GM11168 (cell line): ENCODE results near the gene RNLS.
"Not testable (repeated sequence)": the region's sequence is repeated elsewhere in the genome, so short reads cannot be mapped to it uniquely, and the experiment has no call there.

Experiments
- in situ Hi-C: fragments of 300-500 bp; cut with MboI; formaldehyde crosslinking; loops from one replicate; pipeline ENCODE4 v1.12.0; 2022; ENCODE audit warnings: low sequenced_read_pairs; ENCODE audit not compliant: unreplicated experiment

The RNLS gene

DNA sequence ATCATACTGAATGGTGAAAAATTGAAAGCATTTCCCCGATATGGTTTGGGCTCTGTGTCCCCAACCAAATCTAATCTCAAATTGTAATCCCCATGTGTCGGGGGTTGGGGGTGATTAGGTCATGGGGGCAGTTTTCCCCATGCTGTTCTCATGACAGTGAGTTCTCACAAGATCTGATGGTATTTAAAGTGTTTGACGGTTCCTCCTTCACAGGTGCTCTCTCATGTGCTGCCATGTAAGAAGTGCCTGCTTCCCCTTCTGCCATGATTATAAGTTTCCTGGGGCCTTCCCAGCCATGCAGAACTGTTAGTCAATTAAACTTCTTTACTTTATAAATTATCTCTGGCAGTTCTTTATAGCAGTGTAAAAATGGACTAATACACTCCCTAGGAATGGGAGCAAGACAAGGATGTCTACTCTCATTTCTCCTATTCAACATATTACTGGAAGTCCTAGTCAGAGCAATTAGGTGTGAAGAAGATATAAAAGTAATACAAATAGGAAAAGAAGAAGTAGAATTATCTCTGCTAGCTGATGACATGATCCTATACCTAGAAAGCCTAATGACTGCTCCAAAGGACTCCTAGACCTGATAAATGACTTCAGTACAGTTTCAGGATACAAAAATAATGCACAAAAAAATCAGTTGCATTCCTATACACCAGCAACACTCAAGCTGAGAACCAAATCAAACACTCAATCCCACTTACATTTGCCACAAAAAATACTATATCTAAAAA is 260.6 kb downstream of the RNLS start:
- in situ Hi-C loops = no loop called here

GRCh38 chr10:88319960-88320517 is 263.1 kb downstream of the RNLS start:
- in situ Hi-C loops = no loop called here

DNA sequence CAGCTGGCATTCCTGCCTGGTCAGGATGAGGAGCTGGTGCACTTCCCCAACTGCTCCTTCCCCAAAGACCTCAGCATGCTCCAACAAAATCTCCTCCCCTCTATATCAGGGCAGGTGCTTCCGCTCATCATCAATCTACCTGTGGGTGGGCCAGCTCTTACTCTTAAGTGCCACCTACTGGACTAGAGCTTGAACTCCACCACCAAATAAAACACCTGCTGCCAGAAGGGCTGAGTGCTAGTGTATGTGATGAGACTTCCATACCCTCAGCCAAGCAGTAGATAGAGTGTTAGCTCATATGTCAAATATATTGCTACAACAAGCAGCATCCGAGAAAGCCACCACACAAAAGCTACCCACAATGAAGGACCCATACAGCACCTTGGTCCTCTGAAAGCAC is 264.3 kb downstream of the RNLS start:
- in situ Hi-C loops = no loop called here

- in situ Hi-C loops = no loop called here
Measured at GRCh38 chr10:88317099-88317498, 266.0 kb downstream of the RNLS start.

DNA sequence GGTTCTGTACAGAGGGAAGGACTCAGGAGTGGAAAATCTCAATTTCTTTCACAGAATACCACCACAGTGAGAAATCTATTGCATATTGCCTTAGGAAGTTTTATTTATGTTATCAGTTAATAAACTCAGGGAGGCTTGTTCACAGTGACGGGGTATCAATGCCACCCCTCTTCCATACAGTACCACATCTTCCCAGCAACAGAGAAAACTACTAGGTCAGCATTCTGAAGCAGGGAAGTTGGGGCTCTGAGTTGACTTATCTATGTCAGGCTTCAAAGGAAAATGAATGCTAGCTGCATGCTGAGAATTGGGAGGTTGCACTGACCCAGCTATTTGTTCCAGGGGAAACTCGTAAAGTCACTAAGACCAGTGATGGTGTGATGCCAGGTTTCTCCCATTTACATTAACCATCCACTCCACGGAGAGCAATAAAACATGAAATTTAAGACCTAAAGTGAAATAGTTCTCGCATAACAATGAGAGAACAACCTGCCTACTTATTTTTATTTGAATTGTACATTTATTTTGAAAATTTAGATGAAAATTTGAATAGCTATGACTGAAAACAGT is 266.7 kb downstream of the RNLS start:
- in situ Hi-C loops = no loop called here

DNA sequence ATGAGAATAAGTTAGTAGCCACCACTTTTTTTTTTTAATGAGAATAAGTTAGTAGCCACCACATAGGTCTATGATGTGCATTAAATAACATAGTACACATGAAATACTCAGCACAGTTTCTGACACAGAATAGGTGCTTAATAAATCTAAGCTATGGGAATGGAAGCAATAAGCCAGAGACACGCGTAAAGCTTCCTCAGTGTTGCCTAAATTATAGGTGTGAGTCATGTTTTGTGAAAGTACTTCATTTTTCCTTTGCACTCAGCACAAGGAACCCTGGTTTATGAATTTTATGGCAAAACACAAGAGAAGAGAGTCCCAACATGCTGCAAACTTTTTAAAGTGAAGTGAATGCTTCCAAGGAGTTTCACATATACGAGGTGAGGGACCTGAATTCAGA is 267.4 kb downstream of the RNLS start:
- in situ Hi-C loops = no loop called here

DNA sequence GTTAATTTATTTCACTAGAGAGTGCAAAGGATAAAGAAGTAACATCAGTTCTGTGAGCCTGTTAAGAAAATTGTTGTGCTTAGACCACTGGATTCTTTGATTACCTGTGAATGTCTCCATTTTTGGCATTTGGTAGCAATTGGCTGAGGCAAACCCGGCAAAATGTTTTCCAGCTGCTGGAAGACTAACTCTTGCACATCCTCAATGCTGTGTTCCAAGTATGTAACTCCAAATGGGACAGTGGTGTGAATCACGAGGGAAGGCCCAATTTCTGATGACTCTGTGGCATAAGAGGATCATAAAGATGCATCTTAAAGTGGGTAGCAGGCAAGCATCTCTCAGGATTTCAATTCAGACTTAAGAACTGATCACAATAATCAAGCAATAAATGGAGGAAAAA is 268.8 kb downstream of the RNLS start:
- in situ Hi-C loops = no loop called here

GRCh38 chr10:88313878-88314277 is 269.2 kb downstream of the RNLS start:
- in situ Hi-C loops = no loop called here

DNA sequence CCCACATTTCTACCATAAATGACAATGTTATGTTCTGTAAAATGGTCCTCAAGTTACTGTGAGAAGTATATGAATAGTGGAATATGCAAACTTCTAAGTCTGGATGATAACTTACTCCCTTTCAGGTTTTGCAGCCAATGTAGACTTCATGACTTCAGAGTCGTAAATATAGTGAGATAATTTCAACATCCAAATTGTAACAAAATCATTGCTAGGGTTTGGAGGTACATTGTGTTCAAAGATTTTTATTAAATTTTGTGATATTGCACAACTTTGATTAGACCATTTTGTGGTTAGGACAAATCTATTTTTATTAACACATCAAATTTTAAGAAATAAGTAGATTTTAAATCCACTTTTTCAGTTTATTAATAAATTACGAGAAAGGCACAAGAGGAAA is 270.3 kb downstream of the RNLS start:
- in situ Hi-C loops = no loop called here

DNA sequence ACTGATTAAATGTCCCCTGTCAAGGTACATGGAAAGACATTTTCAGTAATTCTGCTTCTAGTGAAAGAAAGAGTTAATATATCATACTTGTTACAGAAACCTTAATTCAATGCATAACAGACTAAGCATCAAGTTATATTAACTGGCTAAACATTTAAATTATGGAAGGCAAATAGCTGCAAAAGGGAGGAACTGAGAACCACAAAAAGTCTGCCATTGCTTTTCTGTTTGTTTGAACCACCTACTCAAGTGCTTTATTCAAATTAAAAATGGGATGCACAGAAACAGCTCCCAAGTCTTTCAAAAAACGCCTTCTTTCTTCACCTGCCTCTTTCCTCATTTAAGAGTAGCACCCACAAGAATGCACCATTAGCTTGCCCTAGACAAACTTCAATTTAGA is 271.9 kb downstream of the RNLS start:
- in situ Hi-C loops = no loop called here

- in situ Hi-C loops = no loop called here
Measured at GRCh38 chr10:88309365-88309764, 273.8 kb downstream of the RNLS start.

DNA sequence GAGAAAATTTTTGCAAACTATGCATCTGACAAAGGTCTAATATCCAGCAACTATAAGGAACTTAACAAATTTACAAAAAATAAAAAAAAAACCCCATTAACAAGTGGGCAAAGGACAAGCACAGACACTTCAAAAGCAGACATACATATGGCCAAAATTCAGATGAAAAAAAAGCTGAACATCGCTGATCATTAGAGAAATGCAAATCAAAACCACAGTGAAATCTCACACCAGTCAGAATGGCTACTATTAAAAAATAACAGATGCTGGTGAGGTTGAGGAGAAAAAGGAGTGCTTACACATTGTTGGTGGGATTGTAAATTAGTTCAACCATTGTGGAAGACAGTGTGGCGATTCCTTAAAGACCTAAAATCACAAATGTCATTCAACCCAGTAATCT is 274.8 kb downstream of the RNLS start:
- in situ Hi-C loops = not testable (repeated sequence)

GRCh38 chr10:88299787-88300186 is 283.3 kb downstream of the RNLS start:
- in situ Hi-C loops = no loop called here

DNA sequence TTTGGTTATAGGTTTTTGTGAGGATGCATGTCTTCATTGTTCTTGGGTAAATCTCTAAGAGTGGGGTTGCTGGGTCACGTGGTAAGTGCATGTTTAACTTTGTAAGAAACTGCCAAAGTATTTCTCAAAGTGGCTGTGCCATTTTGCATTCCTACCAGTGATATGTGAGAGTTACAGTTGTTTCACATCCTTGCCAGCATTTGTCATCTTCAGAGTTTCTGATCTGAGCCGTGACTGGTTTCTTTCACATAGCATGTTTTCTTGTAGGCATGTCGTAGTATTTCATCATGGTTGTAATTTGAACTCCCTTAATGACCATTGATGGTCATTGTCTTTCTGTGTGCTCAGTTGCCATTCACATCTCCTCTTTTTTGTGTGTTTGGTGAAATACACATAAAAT is 286.0 kb downstream of the RNLS start:
- in situ Hi-C loops = no loop called here

DNA sequence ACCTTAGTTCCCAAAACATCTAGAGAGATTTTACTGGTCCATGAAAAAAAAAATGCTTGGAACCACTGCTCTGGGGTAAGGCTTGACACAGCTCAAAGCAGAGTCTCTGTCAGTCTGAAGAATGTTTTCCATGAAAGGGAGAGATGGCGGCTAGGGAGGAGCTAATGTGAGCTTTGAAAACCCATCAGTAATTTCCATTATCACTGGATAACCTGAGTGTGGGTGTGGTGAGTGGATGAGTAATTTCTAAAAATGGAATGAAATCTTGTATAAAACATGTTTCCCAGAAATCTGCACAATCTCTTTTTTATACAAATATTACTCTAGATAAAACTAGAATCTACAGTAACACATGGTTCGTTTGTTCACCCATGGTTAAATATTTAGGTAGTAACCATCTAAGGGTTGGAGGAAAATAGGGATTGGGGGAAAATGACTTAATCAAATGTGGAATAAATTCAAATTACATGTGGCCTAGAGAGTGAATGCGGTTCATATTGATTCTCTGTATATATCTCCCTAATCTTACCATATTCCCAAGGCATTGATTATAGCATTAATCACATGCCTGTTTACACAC is 289.4 kb downstream of the RNLS start:
- in situ Hi-C loops = no loop called here

- in situ Hi-C loops = no loop called here
Measured at GRCh38 chr10:88293073-88293472, 290.0 kb downstream of the RNLS start.

GRCh38 chr10:88292185-88292514 is 291.0 kb downstream of the RNLS start:
- in situ Hi-C loops = no loop called here

DNA sequence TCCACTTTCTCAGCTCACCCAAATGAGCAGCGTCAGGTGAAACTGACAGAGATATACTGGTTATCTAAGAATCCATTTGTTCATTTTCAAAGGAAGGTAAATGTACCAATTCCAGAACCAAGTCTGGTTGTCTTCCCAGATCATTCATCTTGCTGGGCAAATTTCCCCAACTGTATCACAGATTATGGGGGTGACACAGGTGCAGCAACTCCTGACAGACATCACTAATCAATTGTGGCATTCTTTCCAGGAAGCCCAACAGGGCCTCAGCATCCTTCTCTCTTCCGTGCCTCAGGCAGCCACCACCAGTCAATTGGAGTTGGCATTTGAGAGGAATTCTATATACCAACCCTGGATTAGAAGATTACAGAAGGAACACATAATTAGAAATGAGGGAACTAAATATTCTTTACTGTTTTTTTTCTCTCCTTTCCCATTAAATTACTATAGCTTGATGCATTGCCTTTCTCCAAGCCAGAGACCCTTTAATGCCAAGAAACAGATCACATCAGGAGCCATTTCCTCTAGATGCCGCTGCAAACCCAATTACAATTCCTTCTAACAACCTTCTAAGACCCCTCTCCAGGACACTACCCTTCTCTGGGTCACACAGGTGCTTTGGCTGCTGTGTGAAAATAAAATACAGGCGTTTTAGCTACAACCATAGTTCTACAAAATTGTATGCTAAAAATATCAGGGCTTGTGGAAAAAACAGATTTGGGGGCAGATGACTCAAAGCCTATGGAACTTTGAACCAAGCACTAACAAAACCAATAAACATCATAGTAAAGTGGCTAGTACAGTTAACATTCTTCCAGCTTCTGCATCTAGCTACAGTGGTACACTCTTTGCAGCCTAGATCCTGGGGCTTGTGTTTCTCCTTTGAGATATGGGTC is 291.6 kb downstream of the RNLS start:
- in situ Hi-C loops = no loop called here

DNA sequence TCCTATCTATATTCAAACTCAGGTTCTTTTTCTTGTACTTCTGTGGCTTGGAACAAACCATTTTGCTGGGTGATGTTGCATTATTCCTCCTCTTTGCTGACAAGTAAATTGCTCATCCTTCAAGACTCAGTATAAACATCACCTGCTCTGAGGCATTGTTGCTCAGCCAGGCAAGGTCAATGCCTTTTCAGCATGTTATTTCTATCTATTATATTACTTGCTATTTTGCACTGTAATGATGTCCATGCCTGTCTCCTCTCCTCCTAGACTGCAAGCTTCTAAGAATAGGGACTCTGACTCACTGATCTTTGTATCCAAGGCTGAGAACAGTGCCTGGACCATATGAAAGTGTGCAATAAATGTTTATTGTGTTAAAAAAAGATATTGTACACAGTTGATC is 293.8 kb downstream of the RNLS start:
- in situ Hi-C loops = no loop called here

- in situ Hi-C loops = no loop called here
Measured at GRCh38 chr10:88288320-88289059, 294.6 kb downstream of the RNLS start.
